Motor neuron (in vitro differentiated cells): ENCODE data around the gene ACSM5. TPM values are rescaled to one million over a fixed set of nuclear protein-coding genes. Genes with fewer than 3 reads are reported as not detected.
"Not testable (repeated sequence)": the region's sequence is repeated elsewhere in the genome, so short reads cannot be mapped to it uniquely, and the experiment has no call there.

Experiments used
- ATAC-seq, 8 experiments: fragments of 200-7000 bp; cut with Tn5 transposase; replicated peaks in 6 of 8; 2 replicates each; pipeline ENCODE4 v1.8.0; 2021; ENCODE audit warnings: mild to moderate bottlenecking in 8 of 8, moderate library complexity in 8 of 8
- H3K27ac ChIP-seq, 2 donors: fragments of 250-450 bp; sonication (Bioruptor Pico); 2 replicates each; pipeline ENCODE4 v1.9.0; 2021; ENCODE audit warnings: antibody characterized with exemption in 2 of 2, mild to moderate bottlenecking in 2 of 2, moderate library complexity in 1 of 2
- H3K4me1 ChIP-seq, 2 donors: fragments of 250-450 bp; sonication (Bioruptor Pico); replicated peaks in 1 of 2; 2 replicates each; pipeline ENCODE4 v1.6.1; 2021; ENCODE audit warnings: antibody characterized with exemption in 2 of 2, mild to moderate bottlenecking in 2 of 2, moderate library complexity in 1 of 2
- H3K4me3 ChIP-seq, 5 donors: fragments of 250-450 bp; sonication (Bioruptor Pico); 2 replicates each; pipeline ENCODE4 v1.9.0; 2021; ENCODE audit warnings: antibody characterized with exemption in 5 of 5, mild to moderate bottlenecking in 5 of 5, moderate library complexity in 4 of 5
- WGBS, 10 experiments: fragments of 450-650 bp; shearing (Covaris generic); methylation state at CpG; one replicate each; pipeline ENCODE4 v1.0.0; 2022; 5-methylcytosine and 5-hydroxymethylcytosine counted together
- in situ Hi-C, 9 experiments: fragments of 400-800 bp; cut with MboI; loops; one replicate each; pipeline ENCODE4 v1.15.0; 2021; ENCODE audit warnings: low sequenced_read_pairs in 9 of 9, low pct_unique_long_range_greater_than_20kb in 2 of 9; ENCODE audit not compliant: unreplicated experiment in 9 of 9
- total RNA-seq, 8 experiments: library from RNA; unstranded; fragments of 300-600 nt; gene quantifications; 2 replicates each; pipeline versions ENCODE4 v1.2.3 to v1.2.4, GENCODE V29; 2022

The ACSM5 gene
- total RNA-seq, 8 experiments from 2014 or later: 10.7 TPM; not detected in 7

DNA sequence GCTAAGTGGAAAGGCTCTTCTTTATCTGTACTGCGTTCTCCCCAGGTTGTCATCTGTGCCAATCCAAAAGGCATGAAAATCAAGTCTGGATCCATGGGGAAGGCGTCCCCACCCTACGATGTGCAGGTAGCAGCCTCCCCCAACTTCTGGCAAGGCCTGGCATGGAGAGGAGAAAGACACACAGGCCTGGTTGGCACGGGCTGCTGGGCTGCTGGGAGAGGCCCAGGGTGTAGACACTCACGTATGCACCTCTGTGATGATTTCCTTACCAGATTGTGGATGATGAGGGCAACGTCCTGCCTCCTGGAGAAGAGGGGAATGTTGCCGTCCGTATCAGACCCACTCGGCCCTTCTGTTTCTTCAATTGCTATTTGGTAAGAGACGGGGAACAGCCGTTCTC is 21.6 kb downstream of the ACSM5 start:
- in situ Hi-C loops: no loop called here
- Histone ChIP-seq H3K27ac (no peak overlapping the region), H3K4me1 (no peaks in the 10 kb centered on the region), H3K4me3 (no peak overlapping the region)
- WGBS, 10 experiments: 19 to 100% (median 80%) methylated on average over 1 to 10 of the region's 11 CpGs; no CpG with 5 or more reads in 4 of the 10 experiments
- ATAC-seq: no peak

DNA sequence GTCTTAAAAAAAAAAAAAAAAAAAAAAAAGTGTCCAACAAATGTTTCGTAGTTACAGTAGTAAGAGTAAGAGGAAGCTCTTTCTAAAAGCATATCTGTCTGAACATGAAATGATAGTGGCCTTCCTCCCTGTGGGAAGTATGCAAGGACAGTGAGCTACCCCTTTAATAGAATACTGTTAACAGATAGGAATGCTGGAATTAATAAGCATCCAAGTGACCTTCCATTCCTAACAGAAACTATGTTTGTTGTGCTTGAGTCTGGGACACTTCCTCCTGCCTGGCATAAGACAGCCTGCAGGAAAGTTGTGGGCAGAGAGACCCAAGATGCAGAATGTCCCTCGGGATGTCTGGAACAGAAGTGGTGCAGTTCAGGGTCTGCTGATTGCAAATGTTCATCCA is 29.6 kb downstream of the ACSM5 start:
- in situ Hi-C loops, H3K4me3 ChIP-seq, H3K27ac ChIP-seq, H3K4me1 ChIP-seq, ATAC-seq: not testable (repeated sequence)
- no CpG with 5 or more reads among the region's 2 CpGs for WGBS, 10 experiments

DNA sequence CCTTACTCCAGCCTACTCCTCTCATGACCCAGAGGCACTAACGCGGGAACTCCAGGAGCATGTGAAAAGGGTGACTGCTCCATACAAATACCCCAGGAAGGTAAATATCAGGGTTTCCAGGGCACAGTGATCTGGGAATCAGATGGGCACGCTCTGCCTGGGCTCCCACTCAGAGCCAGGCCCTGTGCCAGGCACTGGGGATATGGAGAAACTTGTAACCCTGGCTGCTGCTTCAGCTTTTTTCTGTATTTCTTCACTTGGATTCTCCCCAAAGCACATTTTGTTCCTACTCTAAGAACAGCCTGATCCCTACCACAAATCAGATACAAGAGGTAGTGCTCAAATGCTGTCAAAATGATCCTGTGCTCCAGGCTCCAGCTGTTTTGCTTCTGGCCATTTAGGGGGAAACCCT is 30.5 kb downstream of the ACSM5 start:
- H3K4me1 ChIP-seq, H3K4me3 ChIP-seq, in situ Hi-C loops, ATAC-seq, H3K27ac ChIP-seq: not testable (repeated sequence)
- WGBS, 10 experiments: no CpG with 5 or more reads among the region's 3 CpGs

DNA sequence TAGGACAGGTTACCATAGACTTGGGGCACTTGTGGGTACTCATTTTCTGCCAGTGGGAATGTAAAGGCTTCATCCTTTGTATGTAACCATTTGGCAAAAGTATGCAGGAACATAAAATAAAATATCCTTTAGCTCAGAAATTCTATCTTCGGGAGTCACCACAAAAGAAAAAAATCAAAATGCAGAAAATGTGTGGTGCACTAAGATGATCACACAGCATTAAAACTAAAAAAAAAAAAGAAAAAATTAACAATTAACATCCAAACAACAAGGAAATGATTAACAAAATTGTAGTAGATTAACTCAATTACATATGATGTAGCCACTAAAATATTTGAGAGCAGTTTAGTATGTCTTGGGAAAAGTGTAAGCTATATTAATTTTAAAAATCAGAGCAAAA is 31.4 kb downstream of the ACSM5 start:
- H3K27ac ChIP-seq, ATAC-seq, in situ Hi-C loops, H3K4me1 ChIP-seq, H3K4me3 ChIP-seq: not testable (repeated sequence)
- 0 to 100% (median 56%) methylated on average over 1 of the region's 1 CpG; no CpG with 5 or more reads in 2 of the 10 experiments for WGBS, 10 experiments

DNA sequence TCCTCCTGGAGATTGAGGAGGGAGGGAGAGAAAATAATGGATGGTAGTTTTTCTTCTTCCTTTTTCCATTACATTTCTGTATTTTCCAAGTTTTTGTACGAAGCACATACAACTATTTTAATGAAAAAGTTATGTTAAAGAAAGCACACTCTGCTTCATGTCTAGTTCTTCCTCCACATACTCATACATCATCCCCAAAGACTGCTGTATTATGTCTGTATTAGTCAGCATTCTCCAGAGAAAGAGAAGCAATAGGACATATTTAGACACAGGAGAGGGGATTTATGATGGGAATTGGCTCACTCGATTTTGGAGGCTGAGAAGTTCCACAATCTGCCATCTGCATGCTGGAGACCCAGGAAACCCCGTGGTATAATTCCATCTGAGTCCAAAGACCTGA is 31.9 kb downstream of the ACSM5 start:
- no peak for ATAC-seq
- no peaks in the 10 kb centered on the region for H3K4me1 ChIP-seq

DNA sequence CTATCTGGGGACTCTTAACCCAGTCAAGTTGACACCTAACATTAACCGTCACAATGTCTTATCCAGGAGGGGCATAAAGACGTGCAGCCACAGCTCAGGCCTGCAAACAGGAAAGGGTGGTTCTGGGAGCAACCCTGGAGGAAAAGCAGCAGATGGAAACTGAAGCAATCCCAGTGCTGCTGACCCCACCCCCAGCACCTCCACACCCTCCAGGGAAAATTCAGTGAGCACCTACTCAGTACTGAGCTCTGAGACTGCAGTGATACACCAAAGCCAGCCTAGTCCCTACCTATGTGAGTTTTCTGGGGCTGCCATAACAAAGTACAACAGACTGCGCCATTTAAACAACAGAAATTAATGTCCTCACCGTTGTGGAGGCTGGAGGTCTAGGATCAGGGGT is 32.5 kb downstream of the ACSM5 start:
- H3K27ac ChIP-seq, H3K4me3 ChIP-seq, in situ Hi-C loops, H3K4me1 ChIP-seq: not testable (repeated sequence)
- peak in 2 of 8 experiments; percentile 21 to 57 for ATAC-seq
- no CpG with 5 or more reads among the region's 4 CpGs for WGBS, 10 experiments

More for the DNA sequence above, 31.9 kb downstream of the ACSM5 start:
- Histone ChIP-seq H3K4me3 (no peak overlapping the region), H3K27ac (no peak overlapping the region)
- 0 to 100% (median 63%) methylated on average over 1 to 3 of the region's 3 CpGs; no CpG with 5 or more reads in 3 of the 10 experiments for WGBS, 10 experiments
- in situ Hi-C loops: no loop called here

DNA sequence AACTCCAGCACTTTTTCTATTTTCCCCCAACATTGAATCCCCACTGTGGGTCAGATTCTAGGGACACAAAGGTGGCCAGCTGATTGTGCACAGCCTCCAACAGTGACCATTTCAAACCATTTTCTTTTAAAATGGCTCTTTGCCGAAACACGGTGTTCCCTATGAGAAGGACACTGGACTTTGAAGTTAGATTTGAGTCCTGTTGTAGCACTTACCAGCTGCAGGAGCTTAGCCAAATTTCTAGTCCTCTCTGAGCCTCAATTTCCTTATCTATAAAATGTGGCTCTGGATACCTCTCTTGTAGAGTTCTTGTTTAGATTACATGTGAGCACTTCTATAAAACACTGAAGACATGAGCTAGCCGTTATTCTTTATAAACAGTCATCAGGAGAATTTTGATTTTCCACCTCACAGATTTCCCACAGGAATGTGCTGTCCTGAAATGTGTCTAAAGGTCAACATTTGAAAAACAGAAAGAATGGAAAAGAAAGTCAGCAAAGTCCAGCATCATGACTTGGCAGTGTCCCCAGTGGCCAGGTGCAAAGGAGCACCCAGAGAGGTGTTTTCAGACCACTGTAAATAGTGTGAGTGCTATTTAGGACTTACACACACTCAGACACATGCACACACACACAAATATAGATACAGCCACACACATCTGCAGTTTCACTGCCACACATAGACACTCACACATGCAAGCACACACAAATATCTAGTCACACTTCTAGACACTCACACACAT is 37.5 kb downstream of the ACSM5 start:
- no CpG with 5 or more reads among the region's 3 CpGs for WGBS, 10 experiments
- in situ Hi-C loops, ATAC-seq, H3K4me1 ChIP-seq, H3K4me3 ChIP-seq, H3K27ac ChIP-seq: not testable (repeated sequence)

DNA sequence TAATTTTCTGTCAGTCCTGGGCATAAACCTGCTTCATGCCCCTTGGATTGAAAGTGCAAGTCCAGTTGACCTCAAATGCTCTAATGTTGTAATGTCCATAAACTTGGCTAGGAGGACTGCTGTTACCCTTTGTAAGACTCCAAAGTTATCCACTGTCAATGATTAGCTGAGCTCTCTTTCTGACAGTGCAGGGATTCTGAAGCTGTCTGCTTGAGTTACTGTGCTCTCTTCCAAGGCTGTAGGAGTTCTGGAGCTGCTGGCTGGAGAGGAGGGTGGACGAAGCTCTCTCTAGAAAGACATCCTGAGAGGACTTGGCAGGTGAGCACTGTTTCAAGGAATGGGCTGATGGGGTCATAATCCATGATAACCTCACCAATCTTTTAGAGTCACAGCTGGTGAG is 42.0 kb downstream of the ACSM5 start, which contains the start of gene ACSM2A:
Gene ACSM2A, plus strand, starts transcription at position 158 of the 400 bp plus-strand sequence. CDS start 8,594 bp downstream, outside the sequence.
- no CpG with 5 or more reads among the region's 1 CpG for whole genome bisulfite sequencing, 10 experiments
- in situ Hi-C loops, H3K27ac ChIP-seq, ATAC-seq, H3K4me3 ChIP-seq, H3K4me1 ChIP-seq: not testable (repeated sequence)

DNA sequence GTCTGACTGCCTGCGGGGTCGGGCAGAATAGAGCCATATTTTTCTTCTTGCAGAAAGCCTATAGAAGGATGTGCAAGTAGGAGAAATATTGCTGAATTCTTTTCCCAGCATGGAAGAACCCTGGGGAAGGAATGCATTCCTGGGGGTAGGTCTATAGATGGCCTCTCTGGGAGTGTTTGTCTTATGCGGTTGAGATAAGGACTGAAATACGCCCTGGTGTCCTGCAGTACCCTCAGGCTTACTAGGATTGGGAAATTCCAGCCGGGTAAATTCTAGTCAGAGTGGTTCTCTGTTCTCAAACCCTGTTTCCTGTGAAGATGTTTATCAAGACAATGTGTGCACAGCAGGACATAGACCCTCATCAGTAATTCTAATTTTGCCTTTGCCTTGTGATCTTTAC is 44.3 kb downstream of the ACSM5 start:
- H3K27ac ChIP-seq, in situ Hi-C loops, ATAC-seq, H3K4me1 ChIP-seq, H3K4me3 ChIP-seq: not testable (repeated sequence)
- WGBS, 10 experiments: no CpG with 5 or more reads among the region's 5 CpGs

DNA sequence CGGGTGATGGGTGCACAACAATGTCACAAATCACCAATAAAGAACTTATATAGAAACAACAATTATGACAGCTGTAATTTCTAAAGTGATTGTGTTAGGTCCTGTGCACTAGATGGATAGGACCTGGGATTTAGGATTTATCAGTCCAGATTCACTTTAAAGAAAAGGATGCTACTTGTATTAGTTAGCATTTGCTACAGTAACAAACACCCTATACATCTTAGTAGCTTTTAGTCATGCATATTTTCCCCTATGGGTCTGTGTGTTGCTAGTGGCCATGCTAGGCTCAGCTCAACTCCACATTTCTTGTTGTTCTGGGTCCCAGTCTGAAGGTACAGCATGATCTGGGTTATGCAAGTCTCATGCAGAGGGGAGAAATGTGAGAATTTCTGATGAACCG is 49.9 kb downstream of the ACSM5 start:
- H3K27ac ChIP-seq, ATAC-seq, H3K4me3 ChIP-seq, H3K4me1 ChIP-seq, in situ Hi-C loops: not testable (repeated sequence)
- 83 to 100% (median 88%) methylated on average over 1 to 2 of the region's 2 CpGs; no CpG with 5 or more reads in 5 of the 10 experiments for WGBS, 10 experiments

DNA sequence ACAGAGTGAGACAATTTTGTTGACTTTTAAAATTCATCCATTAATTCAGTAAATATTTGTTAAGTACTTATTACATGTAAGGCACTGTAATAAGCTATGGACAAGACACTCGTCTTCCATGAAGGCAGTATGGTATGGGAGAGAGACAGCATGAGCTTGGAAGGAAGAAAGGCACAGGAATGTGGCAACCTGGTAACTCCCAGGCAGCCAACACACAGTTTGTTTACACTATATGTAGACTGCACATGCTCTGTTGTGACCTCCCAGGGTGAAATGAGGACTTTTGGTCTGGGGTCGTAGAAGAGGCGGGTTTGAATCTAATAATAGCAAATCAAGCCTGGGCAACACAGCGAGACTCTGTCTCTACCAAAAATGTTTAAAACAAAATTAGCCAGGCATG is 51.0 kb downstream of the ACSM5 start:
- in situ Hi-C loops, H3K27ac ChIP-seq, H3K4me3 ChIP-seq, ATAC-seq, H3K4me1 ChIP-seq: not testable (repeated sequence)
- WGBS, 10 experiments: no CpG with 5 or more reads among the region's 4 CpGs

DNA sequence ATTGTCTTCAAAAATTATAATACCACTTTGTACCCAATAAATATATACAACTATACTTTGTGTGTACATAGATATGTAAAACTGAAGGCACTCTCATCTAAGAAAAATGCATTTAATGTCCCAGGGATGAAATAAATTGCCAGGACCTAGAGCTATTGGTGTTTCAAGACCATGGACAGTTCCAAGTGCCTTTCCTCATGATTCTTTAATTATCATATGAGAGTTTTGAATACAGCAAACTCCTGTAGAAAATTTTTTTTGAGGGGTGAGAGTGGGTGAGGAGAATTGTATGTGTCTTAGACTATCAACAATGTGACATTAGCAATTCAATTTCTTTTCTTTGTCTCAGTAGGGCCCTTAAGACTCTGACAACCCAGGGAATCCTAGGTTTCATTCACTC is 59.6 kb downstream of the ACSM5 start:
- H3K4me3 ChIP-seq, H3K4me1 ChIP-seq, H3K27ac ChIP-seq, ATAC-seq, in situ Hi-C loops: not testable (repeated sequence)

DNA sequence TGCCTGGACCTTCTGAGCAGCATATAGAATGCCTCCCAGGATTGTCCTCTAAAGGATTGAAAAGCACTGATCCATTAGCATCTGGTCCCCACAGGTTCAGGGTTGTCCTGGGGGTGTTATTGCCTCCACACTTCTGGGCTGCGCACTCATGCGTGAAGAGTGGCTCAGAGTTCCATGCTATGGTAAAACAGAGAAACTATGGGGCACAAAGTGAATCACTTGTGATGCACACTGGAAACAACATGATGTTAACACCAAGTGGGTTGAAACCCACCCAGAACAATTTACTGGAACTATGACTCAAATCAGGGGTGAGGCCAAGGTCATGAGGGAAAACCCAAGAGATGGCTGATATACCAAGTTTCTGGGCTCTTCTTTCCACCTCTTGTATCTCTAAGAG is 60.6 kb downstream of the ACSM5 start:
- WGBS, 10 experiments: 100% methylated on average over 2 of the region's 2 CpGs; no CpG with 5 or more reads in 8 of the 10 experiments
- H3K27ac ChIP-seq, ATAC-seq, H3K4me3 ChIP-seq, in situ Hi-C loops, H3K4me1 ChIP-seq: not testable (repeated sequence)

DNA sequence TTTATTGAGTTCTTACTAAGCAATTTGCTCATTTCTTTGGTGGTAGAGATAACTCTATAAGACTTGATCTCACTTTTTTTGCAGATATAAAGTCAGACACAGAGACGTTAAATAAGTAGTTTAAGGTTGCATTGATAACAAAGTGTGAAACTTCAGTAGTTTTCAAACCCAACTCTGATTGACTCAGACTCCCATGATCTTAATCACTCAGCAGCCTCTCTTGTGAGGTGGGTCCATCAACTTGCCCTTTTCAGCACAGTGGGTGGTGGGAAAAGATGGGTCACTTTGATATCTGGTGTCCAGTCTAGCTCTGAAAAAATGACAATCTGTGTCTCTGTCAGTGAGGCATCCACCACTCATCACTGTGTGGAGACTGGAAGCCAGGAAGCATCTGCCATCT is 61.4 kb downstream of the ACSM5 start:
- ATAC-seq, in situ Hi-C loops, H3K27ac ChIP-seq, H3K4me1 ChIP-seq, H3K4me3 ChIP-seq: not testable (repeated sequence)
- WGBS, 10 experiments: 17 to 100% (median 17%) methylated on average over 1 of the region's 1 CpG; no CpG with 5 or more reads in 5 of the 10 experiments
